SK-N-SH (cell line): Measurements from ENCODE around the gene CYP4F11. TPM values are rescaled to one million over a fixed set of nuclear protein-coding genes. Genes with fewer than 3 reads are reported as not detected.

Experiments
- CTCF ChIA-PET: fragments of 300-600, 350-600 bp; formaldehyde crosslinking; extraction: SDS; loops from one replicate; lab custom pipeline; 2021; lab: Yijun Ruan, JAX
- POLR2A ChIA-PET: fragments of 350-600 bp; sonication (Branson Sonifier 250); formaldehyde crosslinking; extraction: SDS; loops from one replicate; lab custom pipeline; 2020; ENCODE audit warnings: antibody characterized with exemption, inconsistent platforms; lab: Yijun Ruan, JAX
- DNase-seq: peaks from one replicate; pipeline ENCODE4 v3.0.0; 2012
- H2AFZ ChIP-seq: fragments of 200-600 bp; sonication (generic); 2 replicates; pipeline ENCODE4 v1.8.1; 2016; ENCODE audit warnings: antibody characterized with exemption, mild to moderate bottlenecking, low read depth
- H3F3A ChIP-seq: fragments of 200-600 bp; sonication (generic); replicated peaks from 2 replicates; pipeline ENCODE3; 2016; ENCODE audit warnings: antibody characterized with exemption, mild to moderate bottlenecking; ENCODE audit not compliant: insufficient read depth
- H3K27ac ChIP-seq, 2 experiments: fragments of 200-500 bp in 1 of 2; fragments of 200-600 bp in 1 of 2; sonication (Bioruptor generic) in 1 of 2; sonication (generic), shearing (Covaris generic) in 1 of 2; 2 replicates each; pipeline versions ENCODE4 v1.5.1 to v1.6.1; 2014 to 2016; ENCODE audit warnings: low read depth in 2 of 2, inconsistent platforms in 1 of 2, low read length in 1 of 2, mild to moderate bottlenecking in 1 of 2, mixed read lengths in 1 of 2
- H3K27me3 ChIP-seq: fragments of 200-600 bp; sonication (generic), shearing (Covaris generic); 2 replicates; pipeline ENCODE4 v1.6.1; 2016; ENCODE audit warnings: mixed run types; ENCODE audit not compliant: insufficient read depth
- H3K36me3 ChIP-seq, 2 experiments: fragments of 200-500 bp in 1 of 2; fragments of 200-600 bp in 1 of 2; sonication (Bioruptor generic) in 1 of 2; sonication (generic) in 1 of 2; replicated peaks in 1 of 2; 2 replicates each; pipeline versions ENCODE3 to v1.5.1; 2014 to 2016; ENCODE audit warnings: low read length in 1 of 2, mild to moderate bottlenecking in 1 of 2; ENCODE audit not compliant: insufficient read depth in 2 of 2, control insufficient read depth in 1 of 2
- H3K4me1 ChIP-seq, 2 experiments: fragments of 200-500 bp in 1 of 2; fragments of 200-600 bp in 1 of 2; sonication (Bioruptor generic) in 1 of 2; sonication (generic), shearing (Covaris generic) in 1 of 2; 2 replicates each; pipeline versions ENCODE4 v1.5.1 to v1.6.1; 2014 to 2016; ENCODE audit warnings: low read depth in 1 of 2, low read length in 1 of 2, mixed run types in 1 of 2; ENCODE audit not compliant: insufficient read depth in 2 of 2, control insufficient read depth in 1 of 2
- H3K4me2 ChIP-seq: fragments of 200-600 bp; sonication (generic), shearing (Covaris generic); 2 replicates; pipeline ENCODE4 v1.6.1; 2017; ENCODE audit warnings: mixed run types
- H3K4me3 ChIP-seq, 2 experiments: fragments of 200-500 bp in 1 of 2; fragments of 200-600 bp in 1 of 2; sonication (Bioruptor generic) in 1 of 2; sonication (generic), shearing (Covaris generic) in 1 of 2; 2 replicates each; pipeline versions ENCODE4 v1.5.1 to v1.8.1; 2014 to 2016; ENCODE audit warnings: low read depth in 2 of 2, inconsistent platforms in 1 of 2, low read length in 1 of 2, mild to moderate bottlenecking in 1 of 2, mixed read lengths in 1 of 2, moderate library complexity in 1 of 2
- H3K79me2 ChIP-seq: fragments of 200-600 bp; sonication (generic); 2 replicates; pipeline ENCODE4 v1.8.1; 2017; ENCODE audit warnings: mild to moderate bottlenecking; ENCODE audit not compliant: insufficient read depth
- H3K9ac ChIP-seq: fragments of 200-600 bp; sonication (generic); 2 replicates; pipeline ENCODE4 v1.6.1; 2017; ENCODE audit warnings: mixed run types
- H3K9me2 ChIP-seq: fragments of 200-600 bp; sonication (generic); 2 replicates; pipeline ENCODE4 v1.6.1; 2017; ENCODE audit warnings: mixed run types
- H3K9me3 ChIP-seq: fragments of 200-600 bp; sonication (generic); 2 replicates; pipeline ENCODE4 v1.6.1; 2017; ENCODE audit warnings: mixed run types, mild to moderate bottlenecking, moderate library complexity
- H4K20me1 ChIP-seq: fragments of 200-600 bp; sonication (generic); 2 replicates; pipeline ENCODE4 v1.6.1; 2017; ENCODE audit warnings: mild to moderate bottlenecking, mixed run types; ENCODE audit not compliant: insufficient read depth
- CTCF ChIP-seq: fragments of 200-600 bp; sonication (generic); IDR thresholded peaks from 2 replicates; pipeline ENCODE4 v1.6.1; 2017; ENCODE audit warnings: antibody characterized with exemption, mild to moderate bottlenecking, moderate library complexity
- ELF1 ChIP-seq: IDR thresholded peaks from 2 replicates; pipeline ENCODE4 v1.4.0; 2012
- EP300 ChIP-seq, 2 experiments: IDR thresholded peaks; 2 replicates each; pipeline versions ENCODE4 v1.4.0 to v1.6.1; 2012; ENCODE audit warnings: borderline replicate concordance in 1 of 2, low read depth in 1 of 2, low read length in 1 of 2
- FOXJ3 ChIP-seq: sonication (generic); formaldehyde crosslinking; IDR thresholded peaks from 2 replicates; pipeline ENCODE4 v1.5.1; 2020; ENCODE audit warnings: mild to moderate bottlenecking, missing genetic modification reagents
- IRF3 ChIP-seq: fragments of 150-350 bp; IDR thresholded peaks from 2 replicates; pipeline ENCODE4 v1.6.1; 2016; ENCODE audit warnings: mild to moderate bottlenecking, low read depth, low read length
- JUND ChIP-seq: IDR thresholded peaks from 2 replicates; pipeline ENCODE4 v1.4.0; 2012
- MAX ChIP-seq: IDR thresholded peaks from 2 replicates; pipeline ENCODE4 v1.4.0; 2012; ENCODE audit warnings: low read depth
- MEF2A ChIP-seq: IDR thresholded peaks from 2 replicates; pipeline ENCODE4 v1.4.0; 2012; ENCODE audit warnings: low read depth, borderline replicate concordance
- MXI1 ChIP-seq: IDR thresholded peaks from 2 replicates; pipeline ENCODE4 v1.6.1; 2012; ENCODE audit warnings: mild to moderate bottlenecking, low read depth, low read length, improper control_type of control experiment
- NFIC ChIP-seq: IDR thresholded peaks from 2 replicates; pipeline ENCODE4 v1.4.0; 2012; ENCODE audit warnings: borderline replicate concordance
- NRF1 ChIP-seq: IDR thresholded peaks from 2 replicates; pipeline ENCODE4 v1.6.1; 2012; ENCODE audit warnings: low read depth, mild to moderate bottlenecking, low read length
- PBX3 ChIP-seq: IDR thresholded peaks from 2 replicates; pipeline ENCODE4; 2012
- POLR2AphosphoS5 ChIP-seq: IDR thresholded peaks from 2 replicates; pipeline ENCODE4 v1.6.1; 2012; ENCODE audit warnings: low read depth, low read length
- RAD21 ChIP-seq: IDR thresholded peaks from 2 replicates; pipeline ENCODE4 v1.6.1; 2012; ENCODE audit warnings: mild to moderate bottlenecking, low read length
- RCOR1 ChIP-seq: fragments of 150-350 bp; IDR thresholded peaks from 2 replicates; pipeline ENCODE4 v1.6.1; 2017; ENCODE audit warnings: antibody characterized with exemption, low read length
- TEAD4 ChIP-seq: IDR thresholded peaks from 2 replicates; pipeline ENCODE4 v1.4.0; 2012; ENCODE audit warnings: mild to moderate bottlenecking, borderline replicate concordance; ENCODE audit not compliant: insufficient read depth
- USF1 ChIP-seq: IDR thresholded peaks from 2 replicates; pipeline ENCODE4 v1.4.0; 2012; ENCODE audit warnings: low read depth, borderline replicate concordance
- USF2 ChIP-seq: fragments of 150-350 bp; IDR thresholded peaks from 2 replicates; pipeline ENCODE4 v1.6.1; 2017; ENCODE audit warnings: antibody characterized with exemption, low read length, low read depth, borderline replicate concordance
- WGBS: methylation state at CpG from one replicate; pipeline ENCODE4 v1.1.6; 2017; ENCODE audit warnings: low lambda C conversion rate; 5-methylcytosine and 5-hydroxymethylcytosine counted together
- polyA plus RNA-seq, 3 experiments: library from polyadenylated mRNA; depleted of rRNA; stranded (reverse); fragments of >200 nt; gene quantifications; 2 replicates each; pipeline ENCODE4 v1.2.3, GENCODE V29; 2012

Gene CYP4F11
- polyA plus RNA-seq, 1 of the 3 experiments (the other 2 are of a cell fraction) = 0.23 TPM

GRCh38 chr19:15894359-15894758 lies 40.0 kb downstream of the CYP4F11 start:
- CTCF ChIA-PET = no interaction called here
- Histone ChIP-seq H3K9me3 (no peaks in the 10 kb centered on the region), H2AFZ (no peak overlapping the region), H3K27me3 (no peaks in the 10 kb centered on the region), H3K4me1 (no peaks in the 10 kb centered on the region), H4K20me1 (no peaks in the 10 kb centered on the region), H3K9ac (no peak overlapping the region), H3K27ac (no peak overlapping the region), H3F3A (no peaks in the 10 kb centered on the region), H3K36me3 (no peaks in the 10 kb centered on the region), H3K79me2 (no peaks in the 10 kb centered on the region), H3K4me3 (no peak overlapping the region), H3K4me2 (no peak overlapping the region), H3K9me2 (no peaks in the 10 kb centered on the region)
- DNase-seq = no peak
- POLR2A ChIA-PET = no interaction called here
- TF ChIP-seq NFIC (no peak), FOXJ3 (CRISPR knock-in tag) (no peak), USF2 (no peak), POLR2AphosphoS5 (no peak), RAD21 (no peak), RCOR1 (no peak), ELF1 (no peak), PBX3 (no peak)
- WGBS = 0% methylated on average over 2 of the region's 2 CpGs

GRCh38 chr19:15893477-15893876 lies 40.9 kb downstream of the CYP4F11 start:
- no peak overlapping the region for H3K27ac ChIP-seq
- no peak overlapping the region for H3K9ac ChIP-seq
- H3K4me1 ChIP-seq = no peaks in the 10 kb centered on the region
- H4K20me1 ChIP-seq = no peaks in the 10 kb centered on the region
- 8% methylated on average over 5 of the region's 7 CpGs for WGBS
- no peak for DNase-seq
- H3K9me2 ChIP-seq = no peaks in the 10 kb centered on the region
- no peak for TF ChIP-seq EP300 (IDR thresholded peaks at IDR 0.05; ENCODE audit: borderline replicate concordance in 1 of 2, low read depth in 1 of 2, low read length in 1 of 2)
- no peak for TF ChIP-seq MEF2A
- TF ChIP-seq NFIC = no peak
- TF ChIP-seq RCOR1 = no peak
- TF ChIP-seq NRF1 = no peak
- no peak for TF ChIP-seq USF1
- TF ChIP-seq MAX = no peak
- no peak for TF ChIP-seq TEAD4
- TF ChIP-seq JUND = no peak
- TF ChIP-seq RAD21 = no peak
- no peak for TF ChIP-seq IRF3
- no peak for TF ChIP-seq MXI1
- TF ChIP-seq CTCF = no peak
- no peaks in the 10 kb centered on the region for H3K27me3 ChIP-seq
- H3K36me3 ChIP-seq = no peaks in the 10 kb centered on the region
- POLR2A ChIA-PET = no interaction called here
- no peak overlapping the region for H3K4me2 ChIP-seq
- no peak overlapping the region for H2AFZ ChIP-seq
- no peaks in the 10 kb centered on the region for H3K79me2 ChIP-seq
- CTCF ChIA-PET = no interaction called here
- no peak overlapping the region for H3K4me3 ChIP-seq
- no peaks in the 10 kb centered on the region for H3K9me3 ChIP-seq
- no peaks in the 10 kb centered on the region for H3F3A ChIP-seq
